MG63 (cell line): ENCODE measurements around the gene NUP107. TPM values are rescaled to one million over a fixed set of nuclear protein-coding genes. Genes with fewer than 3 reads are reported as not detected.

ENCODE experiments used
- DNase-seq: peaks from one replicate; pipeline ENCODE4 v3.0.0-alpha.2; 2020
- H3K27me3 ChIP-seq: fragments of 250-450 bp; sonication (Bioruptor Pico); 2 replicates; pipeline ENCODE4 v1.5.1; 2020; ENCODE audit warnings: mild to moderate bottlenecking, moderate library complexity
- H3K36me3 ChIP-seq: fragments of 250-450 bp; sonication (Bioruptor Pico); 2 replicates; pipeline ENCODE4 v1.5.1; 2020; ENCODE audit warnings: mild to moderate bottlenecking, moderate library complexity
- H3K4me3 ChIP-seq: fragments of 250-450 bp; sonication (Bioruptor Pico); 2 replicates; pipeline ENCODE4 v1.5.1; 2020; ENCODE audit warnings: mild to moderate bottlenecking, moderate library complexity
- H3K9me3 ChIP-seq: fragments of 250-450 bp; sonication (Bioruptor Pico); 2 replicates; pipeline ENCODE4 v1.5.1; 2020; ENCODE audit warnings: mild to moderate bottlenecking, moderate library complexity
- total RNA-seq: library from RNA; depleted of rRNA; stranded (reverse); fragments of >200 nt; shearing (Covaris generic); gene quantifications from 2 replicates; pipeline ENCODE4 v1.2.3, GENCODE V29; 2014; ENCODE audit warnings: low replicate concordance

The NUP107 gene
- total RNA-seq, 1 experiment from 2014 or later = 82.5 TPM

DNA sequence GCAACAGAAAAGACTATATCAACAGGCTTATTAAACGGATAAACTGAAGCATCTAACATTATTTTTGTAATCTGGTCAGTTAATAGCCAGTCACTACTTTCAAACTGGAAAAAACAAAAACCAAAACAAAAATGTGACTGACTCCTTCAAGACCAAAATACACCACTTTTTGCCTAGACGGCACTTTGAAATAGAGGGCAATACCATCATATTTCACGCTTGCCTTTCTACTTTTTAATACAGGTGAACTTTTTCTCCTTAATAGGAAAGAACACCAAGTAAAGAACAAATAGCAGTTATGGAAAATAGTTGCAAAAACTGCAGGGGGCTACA is 550 bp upstream of the NUP107 start:
- Histone ChIP-seq H3K9me3 (no peaks in the 10 kb centered on the region), H3K4me3 (peak overlapping the region; percentile 94), H3K27me3 (no peaks in the 10 kb centered on the region), H3K36me3 (peaks cover 30% of the 10 kb centered on the region)
- DNase-seq = no peak

- H3K36me3 ChIP-seq = peaks cover 63% of the 10 kb centered on the region
- no peaks in the 10 kb centered on the region for H3K27me3 ChIP-seq
- no peak for DNase-seq
- H3K9me3 ChIP-seq = no peaks in the 10 kb centered on the region
- H3K4me3 ChIP-seq = no peak overlapping the region
Measured at GRCh38 chr12:68695454-68695853, 8.7 kb downstream of the NUP107 start.

GRCh38 chr12:68699486-68699885 is 12.7 kb downstream of the NUP107 start:
- H3K27me3 ChIP-seq = no peaks in the 10 kb centered on the region
- no peak overlapping the region for H3K4me3 ChIP-seq
- H3K36me3 ChIP-seq = peaks cover 56% of the 10 kb centered on the region
- no peak for DNase-seq
- no peaks in the 10 kb centered on the region for H3K9me3 ChIP-seq

GRCh38 chr12:68727776-68728175 is 41.0 kb downstream of the NUP107 start:
- H3K9me3 ChIP-seq = no peaks in the 10 kb centered on the region
- no peak for DNase-seq
- peaks cover 53% of the 10 kb centered on the region for H3K36me3 ChIP-seq

GRCh38 chr12:68733661-68734071 is 46.9 kb downstream of the NUP107 start:
- no peak overlapping the region for H3K4me3 ChIP-seq
- H3K9me3 ChIP-seq = no peaks in the 10 kb centered on the region
- peak; percentile 65 for DNase-seq
- H3K27me3 ChIP-seq = no peaks in the 10 kb centered on the region
- H3K36me3 ChIP-seq = peaks cover 67% of the 10 kb centered on the region

More at GRCh38 chr12:68727776-68728175, 41.0 kb downstream of the NUP107 start:
- Histone ChIP-seq H3K27me3 (no peaks in the 10 kb centered on the region), H3K4me3 (no peak overlapping the region)

DNA sequence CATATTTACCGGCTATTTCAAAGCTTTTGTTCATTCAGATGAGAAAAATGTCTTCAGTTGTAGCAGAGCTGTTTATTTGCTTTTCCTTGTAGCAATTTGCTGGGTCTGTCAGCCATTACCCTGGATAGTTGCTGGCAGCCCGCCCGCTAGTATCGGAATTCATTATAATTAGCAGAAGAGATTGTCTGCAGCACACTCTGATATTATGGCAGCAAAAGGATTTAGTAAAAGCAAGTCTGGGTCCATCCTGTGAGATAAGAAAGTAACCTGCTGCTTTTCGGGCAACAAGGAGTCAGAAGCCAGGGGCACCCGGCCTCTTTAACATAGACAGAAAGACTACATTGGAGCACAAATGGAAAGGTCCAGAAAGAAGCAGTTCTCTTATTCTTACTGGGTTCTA is 53.1 kb downstream of the NUP107 start:
- DNase-seq = no peak
- Histone ChIP-seq H3K4me3 (no peak overlapping the region), H3K27me3 (no peaks in the 10 kb centered on the region), H3K36me3 (peaks cover 49% of the 10 kb centered on the region), H3K9me3 (no peaks in the 10 kb centered on the region)

GRCh38 chr12:68743356-68743755 is 56.6 kb downstream of the NUP107 start:
- no peaks in the 10 kb centered on the region for H3K27me3 ChIP-seq
- no peaks in the 10 kb centered on the region for H3K9me3 ChIP-seq
- no peak for DNase-seq
- no peak overlapping the region for H3K4me3 ChIP-seq
- H3K36me3 ChIP-seq = peaks cover 21% of the 10 kb centered on the region

GRCh38 chr12:68745376-68745903 is 58.7 kb downstream of the NUP107 start:
- peaks cover 11% of the 10 kb centered on the region for H3K36me3 ChIP-seq
- no peaks in the 10 kb centered on the region for H3K9me3 ChIP-seq
- no peaks in the 10 kb centered on the region for H3K27me3 ChIP-seq
- H3K4me3 ChIP-seq = peak overlapping the region; percentile 75
- no peak for DNase-seq

DNA sequence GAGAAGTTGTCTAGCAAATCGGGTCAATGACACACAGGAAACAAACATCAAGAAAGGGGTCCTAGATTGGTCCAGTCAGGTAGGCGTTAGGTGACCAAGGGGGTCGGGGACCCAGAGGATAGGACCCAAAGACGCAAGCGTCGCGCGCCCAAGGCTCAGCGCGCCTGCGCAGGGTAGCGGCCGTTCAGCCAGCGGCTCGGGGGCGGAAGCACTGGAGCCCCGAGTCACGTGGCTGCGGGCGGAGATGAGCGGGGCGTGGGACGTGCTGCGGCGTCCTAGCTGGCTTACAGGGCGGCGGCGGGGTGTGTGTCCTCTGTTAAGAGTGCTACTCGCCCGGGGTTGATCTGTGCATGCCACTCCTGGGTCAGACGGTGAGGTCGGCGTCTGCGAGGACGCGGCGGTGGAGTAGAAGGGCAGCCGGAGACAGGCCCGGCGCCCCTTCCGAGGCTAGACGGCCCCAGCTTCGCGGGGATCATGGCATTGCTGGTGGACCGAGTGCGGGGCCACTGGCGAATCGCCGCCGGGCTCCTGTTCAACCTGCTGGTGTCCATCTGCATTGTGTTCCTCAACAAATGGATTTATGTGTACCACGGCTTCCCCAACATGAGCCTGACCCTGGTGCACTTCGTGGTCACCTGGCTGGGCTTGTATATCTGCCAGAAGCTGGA is 59.3 kb downstream of the NUP107 start, which contains the start of gene SLC35E3:
Gene SLC35E3 (plus strand): TSS at position 273 of the 668 bp plus-strand sequence. CDS start 202 bp downstream, at position 475.
- H3K9me3 ChIP-seq = no peaks in the 10 kb centered on the region
- H3K27me3 ChIP-seq = no peaks in the 10 kb centered on the region
- DNase-seq = peak; percentile 94
- peak within 1 kb of the TSS; percentile 75 for H3K4me3 ChIP-seq
- H3K36me3 ChIP-seq = peaks cover 14% of the 10 kb centered on the region

- Histone ChIP-seq H3K36me3 (peaks cover 11% of the 10 kb centered on the region), H3K4me3 (peak overlapping the region; percentile 75), H3K27me3 (no peaks in the 10 kb centered on the region), H3K9me3 (no peaks in the 10 kb centered on the region)
- DNase-seq = peak; percentile 65
Measured at GRCh38 chr12:68746572-68747180, 59.9 kb downstream of the NUP107 start.

GRCh38 chr12:68749443-68749842 is 62.7 kb downstream of the NUP107 start:
- no peaks in the 10 kb centered on the region for H3K27me3 ChIP-seq
- H3K4me3 ChIP-seq = no peak overlapping the region
- no peak for DNase-seq
- H3K9me3 ChIP-seq = no peaks in the 10 kb centered on the region
- peaks cover 10% of the 10 kb centered on the region for H3K36me3 ChIP-seq

DNA sequence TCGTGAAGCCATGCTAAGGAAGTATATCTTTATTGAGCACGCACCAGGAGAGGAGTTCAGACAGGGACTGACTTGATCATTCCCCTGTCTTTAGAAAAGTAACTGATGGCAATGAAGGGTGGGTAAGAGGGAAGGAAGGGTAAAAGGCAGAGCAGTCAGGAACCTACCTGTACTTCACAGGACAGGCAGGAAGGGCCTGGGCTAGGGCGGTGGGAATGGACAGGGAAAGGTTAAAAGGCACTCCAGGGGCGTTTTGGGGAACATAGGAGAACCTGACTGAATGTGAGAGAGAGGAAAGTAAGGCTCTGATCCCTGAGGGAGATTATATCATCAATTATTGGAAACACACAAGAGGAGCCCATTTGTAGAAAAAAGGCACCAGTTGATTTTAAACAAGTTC is 63.1 kb downstream of the NUP107 start:
- no peaks in the 10 kb centered on the region for H3K27me3 ChIP-seq
- no peak for DNase-seq
- H3K4me3 ChIP-seq = no peak overlapping the region
- H3K36me3 ChIP-seq = peaks cover 14% of the 10 kb centered on the region
- no peaks in the 10 kb centered on the region for H3K9me3 ChIP-seq

DNA sequence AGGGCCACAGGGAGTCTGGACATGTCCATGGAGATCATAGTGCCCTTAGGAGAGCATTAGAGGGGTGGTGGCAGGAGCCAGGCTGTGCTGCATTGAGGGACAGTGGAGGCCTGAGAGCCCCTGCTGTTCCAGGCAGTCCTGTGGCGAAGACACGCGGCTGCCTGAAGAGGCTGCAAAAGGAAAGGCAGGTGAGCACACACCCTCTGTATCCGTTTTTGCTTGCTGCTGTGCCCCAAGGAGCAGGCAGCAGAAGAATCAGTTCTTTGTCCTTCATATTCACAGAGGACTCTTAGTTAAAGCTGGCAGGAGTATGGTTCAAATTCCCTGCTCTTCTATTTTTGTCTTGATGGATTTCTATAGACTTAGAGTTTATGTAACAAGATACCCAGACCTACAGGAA is 63.7 kb downstream of the NUP107 start:
- Histone ChIP-seq H3K4me3 (no peak overlapping the region), H3K9me3 (no peaks in the 10 kb centered on the region), H3K36me3 (peaks cover 20% of the 10 kb centered on the region), H3K27me3 (no peaks in the 10 kb centered on the region)
- DNase-seq = no peak

GRCh38 chr12:68755536-68756243 is 68.9 kb downstream of the NUP107 start:
- Histone ChIP-seq H3K27me3 (no peaks in the 10 kb centered on the region), H3K4me3 (no peak overlapping the region), H3K9me3 (no peaks in the 10 kb centered on the region), H3K36me3 (peaks cover 28% of the 10 kb centered on the region)
- no peak for DNase-seq

GRCh38 chr12:68759852-68760251 is 73.1 kb downstream of the NUP107 start:
- DNase-seq = no peak
- no peaks in the 10 kb centered on the region for H3K27me3 ChIP-seq
- H3K36me3 ChIP-seq = peaks cover 15% of the 10 kb centered on the region
- no peak overlapping the region for H3K4me3 ChIP-seq
- no peaks in the 10 kb centered on the region for H3K9me3 ChIP-seq

DNA sequence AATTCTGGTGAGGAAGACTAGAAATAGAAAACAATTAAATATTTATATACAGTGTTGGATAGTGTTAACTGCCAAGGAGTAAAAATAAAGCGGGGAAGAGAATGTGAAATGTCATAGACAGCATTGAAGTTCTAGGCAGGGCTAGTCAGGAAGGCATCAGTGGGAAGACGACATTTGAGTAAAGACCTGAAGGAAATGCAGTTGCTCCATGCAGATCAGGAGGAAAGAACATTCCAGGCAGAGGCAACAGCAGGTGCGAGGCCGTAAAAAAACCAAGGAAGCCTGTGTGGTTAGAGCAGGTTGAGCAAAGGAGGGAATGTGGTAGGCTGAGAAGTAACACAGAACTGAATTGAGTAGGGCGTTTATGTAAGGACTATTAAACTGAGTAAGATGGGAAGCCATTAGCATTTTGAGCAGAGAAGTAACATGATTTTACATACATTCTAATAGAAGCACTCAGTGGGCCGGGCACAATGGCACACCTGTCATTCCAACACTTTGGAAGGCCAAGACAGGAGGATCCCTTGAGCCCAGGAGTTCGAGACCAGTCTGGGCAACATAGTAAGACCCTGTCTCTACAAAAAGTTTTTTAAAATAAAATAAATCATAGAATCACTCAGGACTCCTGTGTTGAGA is 74.1 kb downstream of the NUP107 start:
- Histone ChIP-seq H3K36me3 (peaks cover 7% of the 10 kb centered on the region), H3K4me3 (no peak overlapping the region), H3K9me3 (no peaks in the 10 kb centered on the region), H3K27me3 (no peaks in the 10 kb centered on the region)
- no peak for DNase-seq

GRCh38 chr12:68761442-68761812 is 74.6 kb downstream of the NUP107 start:
- no peak for DNase-seq
- peaks cover 6% of the 10 kb centered on the region for H3K36me3 ChIP-seq
- no peaks in the 10 kb centered on the region for H3K27me3 ChIP-seq
- H3K4me3 ChIP-seq = no peak overlapping the region
- no peaks in the 10 kb centered on the region for H3K9me3 ChIP-seq
